SK-N-MC (cell line): ENCODE results near the gene CACNA1A.

Experiments used
- EZH2 ChIP-seq: fragments of 200-600 bp; sonication (generic); IDR thresholded peaks from one replicate; pipeline ENCODE4 v1.6.1; 2017; ENCODE audit warnings: antibody characterized with exemption
- FOXP2 ChIP-seq: optimal IDR thresholded peaks from 2 replicates; pipeline ENCODE3; 2011; ENCODE audit warnings: mild to moderate bottlenecking, moderate library complexity; ENCODE audit not compliant: insufficient read depth; ENCODE audit errors: extremely low read length, control extremely low read depth

DNA sequence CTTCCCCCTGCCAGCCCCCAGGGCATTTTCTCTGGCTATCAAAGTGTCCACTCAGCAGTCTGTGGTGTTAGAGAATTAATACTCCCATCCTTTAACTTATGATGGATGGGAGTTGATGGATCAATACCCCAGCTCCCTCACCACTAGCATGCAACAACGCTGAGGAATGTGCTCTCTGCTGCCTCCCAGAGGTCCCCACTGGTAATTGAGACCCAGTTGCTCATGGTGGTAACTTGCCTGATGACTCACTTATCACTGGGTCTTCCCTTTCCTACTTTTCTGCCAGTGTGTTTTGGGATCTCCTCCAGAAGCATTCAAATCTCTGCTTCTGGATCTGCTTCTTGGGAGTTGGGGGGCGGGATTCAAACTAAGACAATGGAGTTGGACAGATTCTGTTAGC lies 20.3 kb upstream of the CACNA1A start:
- TF ChIP-seq EZH2 (no peak), FOXP2 (no peak)
